ENCODE results near the gene PLEKHG3. TPM values are rescaled to one million over a fixed set of nuclear protein-coding genes. Genes with fewer than 3 reads are reported as not detected.

PLEKHG3 gene
- total and polyA plus RNA-seq, 2 experiments from 2014 or later: 23.0 to 83.1 TPM

- no peak for TF ChIP-seq ZNF462 (CRISPR knock-in tag; IDR thresholded peaks at IDR 0.05)
These were observed 71.0 kb downstream of the PLEKHG3 start (continued) for GRCh38 chr14:64775081-64775777.

- ATAC-seq (no peak), DNase-seq (ENCODE audit: low spot score) (no peak)
- Histone ChIP-seq H3K27me3 (ENCODE audit: insufficient read depth) (no peaks in the 10 kb centered on the region), H3K4me3 (no peak overlapping the region), H2AFZ (no peak overlapping the region), H3K4me1 (ENCODE audit: insufficient read depth) (no peaks in the 10 kb centered on the region), H3K27ac (ENCODE audit: low read depth) (no peak overlapping the region), H3K79me2 (replicated peaks; ENCODE audit: insufficient read depth) (no peaks in the 10 kb centered on the region), H4K20me1 (replicated peaks; ENCODE audit: insufficient read depth) (no peaks in the 10 kb centered on the region), H3K36me3 (ENCODE audit: insufficient read depth) (no peaks in the 10 kb centered on the region), H3K9me2 (ENCODE audit: insufficient read depth) (no peaks in the 10 kb centered on the region), H3K4me2 (no peak overlapping the region), H3F3A (replicated peaks; ENCODE audit: low read depth) (no peaks in the 10 kb centered on the region)
- no peak overlapping the region for H3K27ac Mint-ChIP-seq
- H3K9me3 Mint-ChIP-seq: peaks cover 27% of the 10 kb centered on the region
- peaks cover 22% of the 10 kb centered on the region for H3K36me3 Mint-ChIP-seq (ENCODE audit: low read depth)
- peaks cover 10% of the 10 kb centered on the region for H3K27me3 Mint-ChIP-seq (ENCODE audit: insufficient read depth, low read depth, poor library complexity)
- no peak overlapping the region for H3K4me3 Mint-ChIP-seq
- peaks cover 5% of the 10 kb centered on the region; the same call in 2 of the 3 replicates for H3K4me1 Mint-ChIP-seq
- TF ChIP-seq REST (IDR thresholded peaks at IDR 0.05; ENCODE audit: unreplicated experiment) (no peak), CTCF (conservative IDR thresholded peaks at IDR 0.05; ENCODE audit: low read depth in 2 of 2) (no peak), STAT1 (IDR thresholded peaks at IDR 0.05; ENCODE audit: unreplicated experiment) (no peak)
These were observed 73.2 kb downstream of the PLEKHG3 start for GRCh38 chr14:64777461-64777860.
